GM18861 (cell line): Measurements from ENCODE around the gene EDDM13.
"Not testable (repeated sequence)": the region's sequence is repeated elsewhere in the genome, so short reads cannot be mapped to it uniquely, and the experiment has no call there.

Experiments
- ATAC-seq: cut with Tn5 transposase; IDR thresholded peaks from one replicate; pipeline ENCODE4 v1.9.1; 2021; ENCODE audit not compliant: unreplicated experiment

EDDM13 gene

GRCh38 chr19:56294549-56294948 is 22.0 kb downstream of the EDDM13 start:
- ATAC-seq, result no peak

DNA sequence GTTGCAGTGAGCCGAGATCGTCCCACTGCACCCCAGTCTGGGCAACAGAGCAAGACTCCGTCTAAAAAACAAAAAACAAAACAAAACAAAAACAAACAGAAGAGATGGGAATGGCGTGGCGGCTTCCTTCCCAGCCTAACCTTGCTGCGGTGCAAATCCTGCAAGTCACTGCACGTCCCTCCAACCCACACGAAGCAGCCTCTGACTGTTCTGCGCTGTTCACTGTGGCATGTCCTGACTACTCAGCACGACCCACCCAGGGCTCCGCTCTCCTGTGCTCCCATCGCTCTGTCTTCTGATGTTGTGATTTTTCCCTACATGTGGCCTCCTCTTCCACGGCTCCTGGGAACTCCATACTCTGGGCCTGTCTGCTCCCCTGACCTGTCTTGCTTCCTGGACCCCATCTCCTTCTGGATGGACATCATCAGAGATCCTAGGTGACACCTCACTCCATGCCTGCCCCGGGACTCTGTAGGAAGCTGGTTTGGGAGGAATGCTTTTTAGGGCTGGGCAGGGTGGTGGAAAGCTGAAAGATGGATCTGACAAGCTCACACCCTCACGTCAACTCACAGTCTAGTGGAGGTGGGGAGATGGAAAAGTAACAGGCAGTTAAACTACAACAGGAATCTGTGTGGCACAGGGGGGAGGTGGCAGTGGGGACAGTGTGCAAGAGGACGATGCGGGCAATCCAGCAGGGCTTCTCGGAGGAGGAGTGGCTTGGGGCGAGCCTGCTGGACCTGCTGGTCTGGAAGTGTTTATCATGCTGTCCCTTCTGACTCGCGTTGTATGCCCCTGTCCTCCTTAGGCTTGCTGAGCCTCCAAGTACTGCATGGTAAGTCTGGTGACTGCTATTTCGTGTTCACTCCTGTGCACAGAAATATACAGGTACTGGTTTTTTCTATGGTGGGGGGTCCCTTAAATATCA is 23.2 kb downstream of the EDDM13 start:
- no peak for ATAC-seq

DNA sequence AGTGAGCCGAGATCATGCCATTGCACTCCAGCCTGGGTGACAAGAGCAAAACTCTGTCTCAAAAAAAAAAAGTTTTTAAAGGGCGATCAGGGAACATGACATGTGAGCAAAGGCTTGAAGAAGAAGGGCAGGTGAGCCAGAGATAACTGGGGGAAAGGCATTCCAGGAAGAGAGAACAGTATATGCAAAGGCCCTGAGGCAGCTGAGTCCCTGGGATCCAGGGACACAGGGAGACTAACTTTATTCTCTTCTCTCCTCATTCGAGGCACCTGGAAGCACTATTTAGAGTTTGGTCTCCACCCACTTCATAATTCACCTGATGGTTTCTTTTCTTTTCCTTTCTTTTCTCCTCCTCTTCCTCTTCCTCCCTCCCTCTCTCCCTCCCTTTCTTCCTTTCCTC is 24.5 kb downstream of the EDDM13 start:
- ATAC-seq, result no peak

DNA sequence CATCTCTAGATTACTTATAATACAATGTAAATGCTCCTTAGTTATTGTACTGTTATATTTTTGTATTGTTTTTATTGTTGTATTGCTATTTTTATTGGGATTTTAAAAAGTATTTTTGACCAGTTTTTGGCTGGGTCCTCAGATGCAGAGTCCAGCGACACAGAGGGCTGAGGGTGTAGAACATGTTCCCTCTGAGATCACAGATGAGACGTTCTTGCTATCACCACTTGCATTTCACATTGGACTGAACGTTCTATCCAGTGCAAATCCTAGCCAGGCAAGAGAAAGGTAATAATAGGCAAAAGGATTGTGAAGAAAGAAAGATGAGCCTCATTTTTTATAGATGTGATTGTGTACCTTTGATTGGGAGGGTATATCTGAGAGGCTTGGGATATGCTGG is 27.1 kb downstream of the EDDM13 start:
- no peak for ATAC-seq

- ATAC-seq, result no peak
Measured at GRCh38 chr19:56301155-56301554, 28.6 kb downstream of the EDDM13 start.

GRCh38 chr19:56301886-56302620 is 29.5 kb downstream of the EDDM13 start:
- no peak for ATAC-seq

DNA sequence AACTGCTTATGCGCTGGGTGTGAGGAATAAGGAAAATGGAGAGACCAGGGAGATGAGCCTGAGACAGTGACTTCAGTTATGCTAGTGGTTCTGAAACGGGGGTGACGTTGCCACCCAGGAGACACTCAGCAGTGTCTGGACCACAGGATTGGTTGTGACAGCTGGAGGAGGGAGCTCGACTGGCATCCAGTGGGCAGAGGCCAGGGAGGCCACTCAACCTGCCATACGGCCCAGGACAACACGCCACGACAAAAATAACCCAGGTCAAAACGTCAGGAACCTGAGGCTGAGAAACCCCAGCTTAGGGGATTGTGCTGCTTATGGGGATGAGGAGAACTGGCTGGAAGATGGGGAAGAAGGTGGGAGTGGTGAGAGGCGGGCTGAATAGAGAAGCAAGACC is 31.7 kb downstream of the EDDM13 start:
- no peak for ATAC-seq

GRCh38 chr19:56306016-56306415 is 33.5 kb downstream of the EDDM13 start:
- no peak for ATAC-seq

DNA sequence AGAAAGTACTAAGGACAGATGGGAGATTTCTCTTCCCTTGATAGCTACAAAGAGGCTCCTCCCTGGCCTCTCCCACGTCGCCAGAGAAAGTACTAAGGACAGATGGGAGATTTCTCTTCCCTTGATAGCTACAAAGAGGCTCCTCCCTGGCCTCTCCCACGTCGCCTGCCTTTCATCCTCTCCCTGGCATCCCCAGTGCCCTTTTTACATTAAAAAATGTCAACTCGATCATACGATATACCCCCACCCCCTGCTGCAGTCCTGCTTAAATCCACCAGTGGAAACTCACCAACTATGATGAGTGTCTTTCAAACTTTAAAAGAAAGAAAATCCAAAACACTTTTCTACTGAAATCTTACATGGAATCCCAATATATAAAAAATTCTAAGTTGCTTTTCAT is 34.5 kb downstream of the EDDM13 start:
- ATAC-seq, result not testable (repeated sequence)

GRCh38 chr19:56308792-56309191 is 36.2 kb downstream of the EDDM13 start:
- ATAC-seq, result no peak

DNA sequence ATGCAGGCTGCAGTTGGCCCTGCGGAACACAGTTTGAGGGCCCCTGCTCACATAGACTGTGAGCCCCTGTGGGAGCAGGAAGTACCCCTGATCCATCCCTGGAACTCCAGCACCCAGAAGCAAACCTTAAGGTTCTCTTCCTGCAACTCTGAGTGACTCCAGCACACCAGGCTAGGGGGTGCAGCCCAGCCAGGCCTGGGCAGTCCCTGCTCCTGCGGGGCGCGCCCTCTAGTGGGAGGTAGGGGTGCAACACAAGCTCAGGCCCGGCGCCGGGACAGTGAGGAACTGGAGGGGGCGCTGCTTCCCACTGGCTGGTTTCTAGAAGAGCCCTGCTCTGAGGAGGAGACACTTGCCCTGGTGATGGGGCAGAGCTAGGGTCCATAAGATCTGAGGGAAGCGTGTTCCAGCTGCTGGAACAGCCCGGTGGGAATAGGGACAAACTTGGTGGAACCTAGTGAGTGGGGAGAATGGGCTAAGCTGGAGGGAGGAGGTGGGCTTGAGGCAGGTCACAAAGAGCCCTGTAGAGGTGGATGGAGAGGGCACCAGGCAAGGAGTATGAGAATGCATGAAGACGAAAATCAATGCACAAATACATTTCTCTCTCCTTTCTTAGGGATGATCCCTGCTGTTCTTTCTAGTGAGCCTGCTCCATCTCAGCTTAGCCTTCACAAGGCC is 37.1 kb downstream of the EDDM13 start:
- ATAC-seq, result no peak

GRCh38 chr19:56310462-56310861 is 37.9 kb downstream of the EDDM13 start:
- no peak for ATAC-seq

DNA sequence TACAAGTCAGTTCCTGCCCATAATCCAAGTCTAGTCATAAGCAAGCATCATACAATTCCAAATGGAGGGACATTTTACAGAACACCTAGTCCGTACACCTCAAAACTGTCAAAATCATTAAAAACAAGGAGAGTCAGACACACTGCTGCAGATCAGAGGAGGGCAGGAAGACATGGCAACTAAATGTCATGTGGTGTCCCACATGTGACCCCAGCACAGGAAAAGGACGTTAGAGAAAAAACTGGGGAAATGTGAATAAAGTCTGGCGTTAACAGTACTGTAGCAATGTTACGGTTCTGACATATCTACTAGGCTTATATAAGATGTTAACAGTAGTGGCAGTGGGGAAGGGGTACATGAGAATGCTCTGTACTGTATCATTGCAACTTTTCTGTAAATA is 39.8 kb downstream of the EDDM13 start:
- no peak for ATAC-seq

- no peak for ATAC-seq
Measured at GRCh38 chr19:56312787-56313657, 40.5 kb downstream of the EDDM13 start.

- ATAC-seq, result peak; percentile 4
Measured at GRCh38 chr19:56314018-56314380, 41.5 kb downstream of the EDDM13 start.

DNA sequence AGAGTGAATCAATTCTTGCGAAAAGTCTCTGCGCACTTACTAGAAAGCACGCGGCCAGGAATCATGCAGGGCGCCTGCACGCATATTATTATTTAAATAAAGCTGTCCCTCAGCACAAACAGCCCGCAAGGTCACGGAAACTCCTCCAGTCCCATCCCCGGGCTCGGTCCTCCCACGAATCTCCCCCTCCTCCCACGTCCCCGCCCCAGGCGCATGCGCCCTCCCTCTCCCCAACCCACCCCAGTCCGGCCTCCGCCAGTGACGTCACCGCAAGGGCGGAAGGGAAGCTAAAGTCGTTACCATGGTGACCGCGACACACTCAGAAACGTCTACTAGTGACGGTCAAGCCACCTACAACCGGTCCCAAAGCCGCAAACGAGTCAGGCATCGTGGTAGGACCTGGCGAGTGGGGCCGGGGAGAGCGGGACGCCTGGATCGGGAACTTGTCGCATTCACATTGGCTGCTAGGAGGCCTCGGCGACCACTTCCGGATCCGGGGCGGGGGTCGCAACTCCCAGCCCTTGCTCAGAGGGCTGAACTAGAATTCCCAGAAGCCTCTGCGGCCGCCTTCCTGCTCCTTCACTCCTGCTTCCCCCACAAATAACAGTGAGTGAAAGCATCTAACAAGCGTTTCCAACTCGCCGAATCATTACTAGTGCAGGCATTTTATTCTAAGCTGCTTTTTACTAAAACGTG is 42.0 kb downstream of the EDDM13 start, which contains the start of gene ZSCAN5A:
Gene ZSCAN5A, minus strand, starts transcription at position 459 of the 696 bp plus-strand sequence. CDS start 89,793 bp downstream, outside the sequence.
- ATAC-seq, result peak; percentile 45

DNA sequence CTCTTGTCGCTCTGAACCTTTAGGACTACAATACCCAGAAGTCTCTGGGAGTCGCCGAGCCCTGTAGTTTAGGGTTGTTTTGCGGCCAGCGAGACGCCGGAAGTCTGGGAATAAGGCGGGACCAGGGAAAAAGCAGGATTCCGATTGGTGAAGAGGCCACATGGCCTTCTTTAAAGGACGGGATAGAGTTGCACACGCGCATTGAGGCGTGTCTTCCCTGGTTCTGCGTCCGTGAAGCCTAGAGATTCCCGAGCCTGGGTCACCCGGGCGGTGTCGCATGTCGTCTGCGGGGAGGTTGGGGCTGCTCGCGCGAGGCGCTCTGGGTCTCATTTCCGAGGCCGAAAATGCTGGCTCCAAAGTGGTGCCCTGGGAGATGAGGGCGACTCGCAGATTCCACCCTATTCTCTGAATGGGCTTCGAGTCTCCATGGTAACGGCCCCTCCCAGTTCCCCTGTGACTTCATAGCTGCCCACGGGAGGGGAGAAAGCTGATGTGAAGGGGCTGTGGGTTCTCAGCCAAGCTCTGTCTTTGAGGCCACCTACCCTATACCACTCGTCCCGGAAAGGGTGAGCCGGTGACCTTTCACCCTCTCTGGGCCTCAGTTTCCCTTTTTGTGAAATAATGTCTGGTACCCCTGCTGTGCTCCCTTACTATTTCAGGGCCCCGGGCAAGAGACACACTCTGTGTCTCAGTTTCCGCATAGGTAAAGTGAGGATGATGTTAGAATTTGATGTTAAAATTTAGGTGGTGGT is 42.7 kb downstream of the EDDM13 start:
- ATAC-seq, result peak; percentile 76

DNA sequence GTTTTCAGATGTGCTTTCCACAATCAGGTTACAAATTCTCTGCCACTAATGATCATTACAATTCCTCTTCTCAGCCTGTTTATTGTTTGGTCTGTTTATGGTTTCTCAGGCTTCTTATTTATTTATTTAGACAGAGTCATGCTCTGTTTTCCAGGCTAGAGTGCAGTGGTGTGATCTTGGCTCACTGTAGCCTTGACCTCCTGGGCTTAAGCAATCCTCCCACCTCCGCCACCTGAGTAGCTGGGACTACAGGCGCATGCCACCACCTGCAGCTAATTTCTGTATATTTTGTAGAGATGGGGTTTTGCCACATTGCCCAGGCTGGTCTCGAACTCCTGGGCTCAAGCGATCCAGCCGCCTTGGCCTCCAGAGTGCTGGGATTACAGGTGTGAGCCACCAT is 44.2 kb downstream of the EDDM13 start:
- ATAC-seq, result no peak

GRCh38 chr19:56317749-56318148 is 45.2 kb downstream of the EDDM13 start:
- no peak for ATAC-seq
